ENCODE data around the gene RASA3. TPM values are rescaled to one million over a fixed set of nuclear protein-coding genes. Genes with fewer than 3 reads are reported as not detected.

Gene RASA3
- total RNA-seq, 1 experiment from 2014 or later: 22.3 TPM

GRCh38 chr13:114061744-114062143 lies 70.7 kb downstream of the RASA3 start (continued):
- TF ChIP-seq, protein P1, sequence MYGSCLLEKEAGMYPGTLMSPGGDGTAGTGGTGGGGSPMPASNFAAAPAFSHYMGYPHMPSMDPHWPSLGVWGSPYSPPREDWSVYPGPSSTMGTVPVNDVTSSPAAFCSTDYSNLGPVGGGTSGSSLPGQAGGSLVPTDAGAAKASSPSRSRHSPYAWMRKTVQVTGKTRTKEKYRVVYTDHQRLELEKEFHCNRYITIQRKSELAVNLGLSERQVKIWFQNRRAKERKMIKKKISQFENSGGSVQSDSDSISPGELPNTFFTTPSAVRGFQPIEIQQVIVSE (CRISPR knock-in tag; IDR thresholded peaks at IDR 0.05; ENCODE audit: borderline replicate concordance): no peak
- TF ChIP-seq NR1H2 (CRISPR knock-in tag; IDR thresholded peaks at IDR 0.05) (no peak), FOXP4 (CRISPR knock-in tag; IDR thresholded peaks at IDR 0.05) (no peak), PREB (CRISPR knock-in tag; IDR thresholded peaks at IDR 0.05; ENCODE audit: borderline replicate concordance) (no peak)

DNA sequence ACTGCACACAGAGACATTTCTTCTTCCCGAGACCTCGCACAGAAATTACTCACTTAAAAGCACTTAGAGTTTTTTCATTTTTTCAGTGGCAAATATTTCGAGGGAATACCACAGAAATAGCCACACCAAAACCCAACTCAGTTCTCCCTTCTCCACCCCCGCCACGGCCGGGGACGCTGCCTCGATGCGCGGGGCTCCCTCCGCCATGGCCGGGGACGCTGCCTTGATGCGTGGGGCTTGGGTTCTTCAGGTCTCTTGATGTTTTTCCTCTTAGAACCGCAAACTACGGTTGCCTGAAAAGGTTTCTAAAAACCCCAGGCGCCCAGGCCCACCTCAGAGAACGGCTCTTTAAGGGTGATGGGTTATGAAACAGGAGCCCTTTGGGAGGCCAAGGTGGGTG lies 71.4 kb downstream of the RASA3 start:
- DNase-seq (ENCODE audit: low spot score) (no peak), ATAC-seq (no peak)
- H3K9me3 Mint-ChIP-seq: no peaks in the 10 kb centered on the region
- TF ChIP-seq, protein P2, sequence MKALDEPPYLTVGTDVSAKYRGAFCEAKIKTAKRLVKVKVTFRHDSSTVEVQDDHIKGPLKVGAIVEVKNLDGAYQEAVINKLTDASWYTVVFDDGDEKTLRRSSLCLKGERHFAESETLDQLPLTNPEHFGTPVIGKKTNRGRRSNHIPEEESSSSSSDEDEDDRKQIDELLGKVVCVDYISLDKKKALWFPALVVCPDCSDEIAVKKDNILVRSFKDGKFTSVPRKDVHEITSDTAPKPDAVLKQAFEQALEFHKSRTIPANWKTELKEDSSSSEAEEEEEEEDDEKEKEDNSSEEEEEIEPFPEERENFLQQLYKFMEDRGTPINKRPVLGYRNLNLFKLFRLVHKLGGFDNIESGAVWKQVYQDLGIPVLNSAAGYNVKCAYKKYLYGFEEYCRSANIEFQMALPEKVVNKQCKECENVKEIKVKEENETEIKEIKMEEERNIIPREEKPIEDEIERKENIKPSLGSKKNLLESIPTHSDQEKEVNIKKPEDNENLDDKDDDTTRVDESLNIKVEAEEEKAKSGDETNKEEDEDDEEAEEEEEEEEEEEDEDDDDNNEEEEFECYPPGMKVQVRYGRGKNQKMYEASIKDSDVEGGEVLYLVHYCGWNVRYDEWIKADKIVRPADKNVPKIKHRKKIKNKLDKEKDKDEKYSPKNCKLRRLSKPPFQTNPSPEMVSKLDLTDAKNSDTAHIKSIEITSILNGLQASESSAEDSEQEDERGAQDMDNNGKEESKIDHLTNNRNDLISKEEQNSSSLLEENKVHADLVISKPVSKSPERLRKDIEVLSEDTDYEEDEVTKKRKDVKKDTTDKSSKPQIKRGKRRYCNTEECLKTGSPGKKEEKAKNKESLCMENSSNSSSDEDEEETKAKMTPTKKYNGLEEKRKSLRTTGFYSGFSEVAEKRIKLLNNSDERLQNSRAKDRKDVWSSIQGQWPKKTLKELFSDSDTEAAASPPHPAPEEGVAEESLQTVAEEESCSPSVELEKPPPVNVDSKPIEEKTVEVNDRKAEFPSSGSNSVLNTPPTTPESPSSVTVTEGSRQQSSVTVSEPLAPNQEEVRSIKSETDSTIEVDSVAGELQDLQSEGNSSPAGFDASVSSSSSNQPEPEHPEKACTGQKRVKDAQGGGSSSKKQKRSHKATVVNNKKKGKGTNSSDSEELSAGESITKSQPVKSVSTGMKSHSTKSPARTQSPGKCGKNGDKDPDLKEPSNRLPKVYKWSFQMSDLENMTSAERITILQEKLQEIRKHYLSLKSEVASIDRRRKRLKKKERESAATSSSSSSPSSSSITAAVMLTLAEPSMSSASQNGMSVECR (CRISPR knock-in tag; IDR thresholded peaks at IDR 0.05; ENCODE audit: borderline replicate concordance): no peak
- no peaks in the 10 kb centered on the region for H3K36me3 Mint-ChIP-seq
- no peak overlapping the region for H3K27ac Mint-ChIP-seq
- H3K27me3 Mint-ChIP-seq (ENCODE audit: low read depth): no peaks in the 10 kb centered on the region
- ChIA-PET CTCF (interaction anchor here (0.7 kb wide), 1 partner anchor 36 kb away, joined by 3 read pairs; no protein-coding TSS in a partner anchor), POLR2A (no interaction called here)
- no peak overlapping the region for H3K4me3 Mint-ChIP-seq
- peaks cover 17% of the 10 kb centered on the region for H3K4me1 Mint-ChIP-seq

DNA sequence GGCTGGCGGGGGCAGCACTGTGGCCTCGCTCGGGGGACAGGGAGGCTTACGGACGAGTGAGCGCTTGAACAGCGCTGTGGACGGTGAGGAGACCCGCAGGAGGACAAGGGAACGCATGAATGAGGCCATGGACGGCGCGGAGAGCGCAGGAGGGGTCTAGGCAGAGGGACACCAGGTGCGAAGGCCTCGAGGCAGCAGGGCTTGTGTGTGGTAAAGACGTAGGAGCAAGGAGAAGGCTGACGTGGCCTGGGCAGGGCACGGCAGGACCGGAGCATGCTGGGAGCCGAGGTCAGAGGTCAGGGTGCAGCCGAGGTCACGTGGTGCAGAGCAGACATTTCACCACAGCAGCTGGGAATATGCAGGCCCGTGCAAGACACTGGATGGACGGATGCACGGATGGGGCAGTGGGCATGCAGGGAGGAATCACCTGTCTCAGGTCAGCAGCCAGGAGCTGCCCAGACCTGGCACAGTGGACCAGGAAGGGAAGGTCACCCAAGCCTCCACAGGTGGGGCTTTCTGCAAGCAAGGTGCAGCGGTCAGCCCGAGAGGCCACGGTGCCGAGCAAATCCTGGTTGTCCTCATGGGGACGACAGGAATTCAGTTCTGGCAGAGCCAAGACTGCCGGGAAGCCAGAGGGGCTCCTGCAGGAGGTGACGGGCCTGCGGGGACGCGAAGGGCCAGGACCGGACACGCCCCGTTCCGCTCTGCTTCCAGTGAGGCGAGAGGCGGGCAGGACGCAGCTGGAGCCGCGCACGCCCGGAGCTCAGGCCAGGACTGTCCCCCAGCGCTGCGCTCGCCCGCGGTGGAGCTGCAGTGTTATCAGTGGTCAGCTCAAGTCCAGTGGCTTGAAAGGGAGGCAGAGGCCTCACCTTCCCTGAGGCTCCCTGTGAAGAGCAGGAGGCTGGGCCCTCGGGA lies 72.2 kb downstream of the RASA3 start:
- DNase-seq (ENCODE audit: low spot score): no peak
- Mint-ChIP-seq H3K4me1 (peaks cover 13% of the 10 kb centered on the region), H3K36me3 (no peaks in the 10 kb centered on the region), H3K9me3 (no peaks in the 10 kb centered on the region), H3K27ac (peak overlapping the region; percentile 34; the same call in 1 of the 2 replicates), H3K4me3 (no peak overlapping the region), H3K27me3 (ENCODE audit: low read depth) (no peaks in the 10 kb centered on the region)
- POLR2A ChIA-PET: no interaction called here
- TF ChIP-seq MYBL2 (CRISPR knock-in tag; IDR thresholded peaks at IDR 0.05): no peak
- TF ChIP-seq, protein P3, sequence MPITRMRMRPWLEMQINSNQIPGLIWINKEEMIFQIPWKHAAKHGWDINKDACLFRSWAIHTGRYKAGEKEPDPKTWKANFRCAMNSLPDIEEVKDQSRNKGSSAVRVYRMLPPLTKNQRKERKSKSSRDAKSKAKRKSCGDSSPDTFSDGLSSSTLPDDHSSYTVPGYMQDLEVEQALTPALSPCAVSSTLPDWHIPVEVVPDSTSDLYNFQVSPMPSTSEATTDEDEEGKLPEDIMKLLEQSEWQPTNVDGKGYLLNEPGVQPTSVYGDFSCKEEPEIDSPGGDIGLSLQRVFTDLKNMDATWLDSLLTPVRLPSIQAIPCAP (CRISPR knock-in tag; IDR thresholded peaks at IDR 0.05): no peak
- peak; percentile 46; the same call in 1 of the 2 replicates for TF ChIP-seq RELA (CRISPR knock-in tag; IDR thresholded peaks at IDR 0.05; ENCODE audit: borderline replicate concordance)
- no peak for TF ChIP-seq PREB (CRISPR knock-in tag; IDR thresholded peaks at IDR 0.05; ENCODE audit: borderline replicate concordance)
- no peak for TF ChIP-seq NFATC4 (CRISPR knock-in tag; IDR thresholded peaks at IDR 0.05)
- no peak for TF ChIP-seq EMX1 (CRISPR knock-in tag; IDR thresholded peaks at IDR 0.05)
- CTCF ChIA-PET: no interaction called here
- ATAC-seq: no peak
